Measurements from ENCODE around the gene SOD3.

SOD3 gene

DNA sequence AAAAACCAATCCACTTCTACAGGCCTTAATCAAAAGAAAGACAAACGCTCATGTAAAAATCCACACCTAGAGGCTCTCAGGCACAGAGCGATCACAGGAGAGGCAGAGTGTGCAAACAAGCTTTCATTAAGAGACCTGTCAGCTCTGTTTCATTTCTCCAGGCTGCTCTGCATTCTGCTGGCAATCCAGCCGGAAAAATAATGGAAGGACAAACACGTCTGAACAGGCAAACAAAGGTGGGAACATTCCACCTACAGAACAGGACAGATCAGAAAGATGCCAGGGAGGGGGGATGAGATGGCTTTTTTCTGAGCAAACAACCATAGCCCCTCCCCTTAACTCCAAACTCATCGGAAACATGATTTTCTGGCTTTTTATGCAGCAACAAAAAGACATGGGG, 9.7 kb downstream of the SOD3 start:
- TF ChIP-seq ZFP69B (tag by site-specific recombination; IDR thresholded peaks at IDR 0.05) (no peak), ZNF302 (tag by site-specific recombination; IDR thresholded peaks at IDR 0.05; ENCODE audit: low read depth) (no peak), ZNF214 (tag by site-specific recombination; IDR thresholded peaks at IDR 0.05; ENCODE audit: borderline replicate concordance) (no peak), HOXA7 (CRISPR knock-in tag; IDR thresholded peaks at IDR 0.05; ENCODE audit: borderline replicate concordance) (no peak), ZNF548 (tag by site-specific recombination; IDR thresholded peaks at IDR 0.05) (no peak), ZNF843 (tag by site-specific recombination; IDR thresholded peaks at IDR 0.05) (no peak), YY2 (tag by site-specific recombination; IDR thresholded peaks at IDR 0.05) (no peak), ZNF2 (tag by site-specific recombination; IDR thresholded peaks at IDR 0.05) (no peak)
- TF ChIP-seq, protein P1, sequence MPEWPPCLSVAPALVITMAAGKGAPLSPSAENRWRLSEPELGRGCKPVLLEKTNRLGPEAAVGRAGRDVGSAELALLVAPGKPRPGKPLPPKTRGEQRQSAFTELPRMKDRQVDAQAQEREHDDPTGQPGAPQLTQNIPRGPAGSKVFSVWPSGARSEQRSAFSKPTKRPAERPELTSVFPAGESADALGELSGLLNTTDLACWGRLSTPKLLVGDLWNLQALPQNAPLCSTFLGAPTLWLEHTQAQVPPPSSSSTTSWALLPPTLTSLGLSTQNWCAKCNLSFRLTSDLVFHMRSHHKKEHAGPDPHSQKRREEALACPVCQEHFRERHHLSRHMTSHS (tag by site-specific recombination; IDR thresholded peaks at IDR 0.05), result no peak
- TF ChIP-seq, protein P2, sequence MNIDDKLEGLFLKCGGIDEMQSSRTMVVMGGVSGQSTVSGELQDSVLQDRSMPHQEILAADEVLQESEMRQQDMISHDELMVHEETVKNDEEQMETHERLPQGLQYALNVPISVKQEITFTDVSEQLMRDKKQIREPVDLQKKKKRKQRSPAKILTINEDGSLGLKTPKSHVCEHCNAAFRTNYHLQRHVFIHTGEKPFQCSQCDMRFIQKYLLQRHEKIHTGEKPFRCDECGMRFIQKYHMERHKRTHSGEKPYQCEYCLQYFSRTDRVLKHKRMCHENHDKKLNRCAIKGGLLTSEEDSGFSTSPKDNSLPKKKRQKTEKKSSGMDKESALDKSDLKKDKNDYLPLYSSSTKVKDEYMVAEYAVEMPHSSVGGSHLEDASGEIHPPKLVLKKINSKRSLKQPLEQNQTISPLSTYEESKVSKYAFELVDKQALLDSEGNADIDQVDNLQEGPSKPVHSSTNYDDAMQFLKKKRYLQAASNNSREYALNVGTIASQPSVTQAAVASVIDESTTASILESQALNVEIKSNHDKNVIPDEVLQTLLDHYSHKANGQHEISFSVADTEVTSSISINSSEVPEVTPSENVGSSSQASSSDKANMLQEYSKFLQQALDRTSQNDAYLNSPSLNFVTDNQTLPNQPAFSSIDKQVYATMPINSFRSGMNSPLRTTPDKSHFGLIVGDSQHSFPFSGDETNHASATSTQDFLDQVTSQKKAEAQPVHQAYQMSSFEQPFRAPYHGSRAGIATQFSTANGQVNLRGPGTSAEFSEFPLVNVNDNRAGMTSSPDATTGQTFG (tag by site-specific recombination; IDR thresholded peaks at IDR 0.05; ENCODE audit: borderline replicate concordance), result no peak
- ChIA-PET CTCF (no interaction called here), POLR2A (no interaction called here)
- H3K27ac ChIP-seq (ENCODE audit: extremely low read depth, low read depth, low read length), result no peak overlapping the region
- H3K9me3 ChIP-seq (ENCODE audit: control insufficient read depth, insufficient read depth, low read depth, low read length), result no peaks in the 10 kb centered on the region
- no peaks in the 10 kb centered on the region for H3K36me3 ChIP-seq (ENCODE audit: control insufficient read depth in 2 of 2, insufficient read depth in 1 of 2, low read length in 2 of 2)
- no peaks in the 10 kb centered on the region for H3K4me1 ChIP-seq (ENCODE audit: control insufficient read depth, insufficient read depth, low read length)
- no peak overlapping the region for H3K4me3 ChIP-seq (ENCODE audit: low read depth, low read length)

DNA sequence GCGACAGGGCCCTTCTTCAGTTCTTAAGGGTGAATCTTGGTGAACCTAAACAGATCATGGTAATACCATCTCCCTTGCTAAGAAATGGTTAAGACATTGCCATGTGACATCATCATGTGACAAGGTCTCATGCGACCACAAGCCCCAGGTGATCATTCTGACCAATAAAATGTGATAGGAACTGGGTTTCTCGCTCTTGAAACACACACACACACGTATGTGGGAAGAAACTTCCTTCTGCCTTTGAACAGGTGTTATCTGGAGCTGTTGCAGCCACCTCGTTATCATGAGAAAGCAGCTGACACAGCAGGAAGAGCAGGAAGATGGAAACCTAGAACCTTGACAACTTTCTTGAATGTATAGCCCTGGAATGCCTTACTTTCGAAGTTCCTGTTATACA, 10.2 kb downstream of the SOD3 start:
- CTCF ChIA-PET, result no interaction called here
- TF ChIP-seq, protein P3, sequence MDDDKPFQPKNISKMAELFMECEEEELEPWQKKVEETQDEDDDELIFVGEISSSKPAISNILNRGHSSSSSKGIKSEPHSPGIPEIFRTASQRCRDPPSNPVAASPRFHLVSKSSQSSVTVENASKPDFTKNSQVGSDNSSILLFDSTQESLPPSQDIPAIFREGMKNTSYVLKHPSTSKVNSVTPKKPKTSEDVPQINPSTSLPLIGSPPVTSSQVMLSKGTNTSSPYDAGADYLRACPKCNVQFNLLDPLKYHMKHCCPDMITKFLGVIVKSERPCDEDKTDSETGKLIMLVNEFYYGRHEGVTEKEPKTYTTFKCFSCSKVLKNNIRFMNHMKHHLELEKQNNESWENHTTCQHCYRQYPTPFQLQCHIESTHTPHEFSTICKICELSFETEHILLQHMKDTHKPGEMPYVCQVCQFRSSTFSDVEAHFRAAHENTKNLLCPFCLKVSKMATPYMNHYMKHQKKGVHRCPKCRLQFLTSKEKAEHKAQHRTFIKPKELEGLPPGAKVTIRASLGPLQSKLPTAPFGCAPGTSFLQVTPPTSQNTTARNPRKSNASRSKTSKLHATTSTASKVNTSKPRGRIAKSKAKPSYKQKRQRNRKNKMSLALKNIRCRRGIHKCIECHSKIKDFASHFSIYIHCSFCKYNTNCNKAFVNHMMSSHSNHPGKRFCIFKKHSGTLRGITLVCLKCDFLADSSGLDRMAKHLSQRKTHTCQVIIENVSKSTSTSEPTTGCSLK (tag by site-specific recombination; IDR thresholded peaks at IDR 0.05), result no peak
- TF ChIP-seq ZNF394 (tag by site-specific recombination; IDR thresholded peaks at IDR 0.05; ENCODE audit: borderline replicate concordance) (no peak), ZNF433 (tag by site-specific recombination; IDR thresholded peaks at IDR 0.05; ENCODE audit: low read depth) (no peak), ZNF248 (tag by site-specific recombination; IDR thresholded peaks at IDR 0.05) (no peak), GLIS2 (tag by site-specific recombination; IDR thresholded peaks at IDR 0.05) (no peak), ZNF423 (tag by site-specific recombination; IDR thresholded peaks at IDR 0.05) (no peak), ZNF426 (tag by site-specific recombination; IDR thresholded peaks at IDR 0.05) (no peak)
- TF ChIP-seq, protein P4, sequence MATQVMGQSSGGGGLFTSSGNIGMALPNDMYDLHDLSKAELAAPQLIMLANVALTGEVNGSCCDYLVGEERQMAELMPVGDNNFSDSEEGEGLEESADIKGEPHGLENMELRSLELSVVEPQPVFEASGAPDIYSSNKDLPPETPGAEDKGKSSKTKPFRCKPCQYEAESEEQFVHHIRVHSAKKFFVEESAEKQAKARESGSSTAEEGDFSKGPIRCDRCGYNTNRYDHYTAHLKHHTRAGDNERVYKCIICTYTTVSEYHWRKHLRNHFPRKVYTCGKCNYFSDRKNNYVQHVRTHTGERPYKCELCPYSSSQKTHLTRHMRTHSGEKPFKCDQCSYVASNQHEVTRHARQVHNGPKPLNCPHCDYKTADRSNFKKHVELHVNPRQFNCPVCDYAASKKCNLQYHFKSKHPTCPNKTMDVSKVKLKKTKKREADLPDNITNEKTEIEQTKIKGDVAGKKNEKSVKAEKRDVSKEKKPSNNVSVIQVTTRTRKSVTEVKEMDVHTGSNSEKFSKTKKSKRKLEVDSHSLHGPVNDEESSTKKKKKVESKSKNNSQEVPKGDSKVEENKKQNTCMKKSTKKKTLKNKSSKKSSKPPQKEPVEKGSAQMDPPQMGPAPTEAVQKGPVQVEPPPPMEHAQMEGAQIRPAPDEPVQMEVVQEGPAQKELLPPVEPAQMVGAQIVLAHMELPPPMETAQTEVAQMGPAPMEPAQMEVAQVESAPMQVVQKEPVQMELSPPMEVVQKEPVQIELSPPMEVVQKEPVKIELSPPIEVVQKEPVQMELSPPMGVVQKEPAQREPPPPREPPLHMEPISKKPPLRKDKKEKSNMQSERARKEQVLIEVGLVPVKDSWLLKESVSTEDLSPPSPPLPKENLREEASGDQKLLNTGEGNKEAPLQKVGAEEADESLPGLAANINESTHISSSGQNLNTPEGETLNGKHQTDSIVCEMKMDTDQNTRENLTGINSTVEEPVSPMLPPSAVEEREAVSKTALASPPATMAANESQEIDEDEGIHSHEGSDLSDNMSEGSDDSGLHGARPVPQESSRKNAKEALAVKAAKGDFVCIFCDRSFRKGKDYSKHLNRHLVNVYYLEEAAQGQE (tag by site-specific recombination; IDR thresholded peaks at IDR 0.05), result no peak
- TF ChIP-seq, protein P5, sequence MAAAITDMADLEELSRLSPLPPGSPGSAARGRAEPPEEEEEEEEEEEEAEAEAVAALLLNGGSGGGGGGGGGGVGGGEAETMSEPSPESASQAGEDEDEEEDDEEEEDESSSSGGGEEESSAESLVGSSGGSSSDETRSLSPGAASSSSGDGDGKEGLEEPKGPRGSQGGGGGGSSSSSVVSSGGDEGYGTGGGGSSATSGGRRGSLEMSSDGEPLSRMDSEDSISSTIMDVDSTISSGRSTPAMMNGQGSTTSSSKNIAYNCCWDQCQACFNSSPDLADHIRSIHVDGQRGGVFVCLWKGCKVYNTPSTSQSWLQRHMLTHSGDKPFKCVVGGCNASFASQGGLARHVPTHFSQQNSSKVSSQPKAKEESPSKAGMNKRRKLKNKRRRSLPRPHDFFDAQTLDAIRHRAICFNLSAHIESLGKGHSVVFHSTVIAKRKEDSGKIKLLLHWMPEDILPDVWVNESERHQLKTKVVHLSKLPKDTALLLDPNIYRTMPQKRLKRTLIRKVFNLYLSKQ (tag by site-specific recombination; IDR thresholded peaks at IDR 0.05; ENCODE audit: borderline replicate concordance), result no peak
- TF ChIP-seq, protein P6, sequence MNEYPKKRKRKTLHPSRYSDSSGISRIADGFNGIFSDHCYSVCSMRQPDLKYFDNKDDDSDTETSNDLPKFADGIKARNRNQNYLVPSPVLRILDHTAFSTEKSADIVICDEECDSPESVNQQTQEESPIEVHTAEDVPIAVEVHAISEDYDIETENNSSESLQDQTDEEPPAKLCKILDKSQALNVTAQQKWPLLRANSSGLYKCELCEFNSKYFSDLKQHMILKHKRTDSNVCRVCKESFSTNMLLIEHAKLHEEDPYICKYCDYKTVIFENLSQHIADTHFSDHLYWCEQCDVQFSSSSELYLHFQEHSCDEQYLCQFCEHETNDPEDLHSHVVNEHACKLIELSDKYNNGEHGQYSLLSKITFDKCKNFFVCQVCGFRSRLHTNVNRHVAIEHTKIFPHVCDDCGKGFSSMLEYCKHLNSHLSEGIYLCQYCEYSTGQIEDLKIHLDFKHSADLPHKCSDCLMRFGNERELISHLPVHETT (tag by site-specific recombination; IDR thresholded peaks at IDR 0.05), result no peak
- Histone ChIP-seq H3K36me3 (ENCODE audit: control insufficient read depth in 2 of 2, insufficient read depth in 1 of 2, low read length in 2 of 2) (no peaks in the 10 kb centered on the region), H3K4me3 (ENCODE audit: low read depth, low read length) (no peak overlapping the region), H3K4me1 (ENCODE audit: control insufficient read depth, insufficient read depth, low read length) (no peaks in the 10 kb centered on the region), H3K9me3 (ENCODE audit: control insufficient read depth, insufficient read depth, low read depth, low read length) (no peaks in the 10 kb centered on the region), H3K27ac (ENCODE audit: extremely low read depth, low read depth, low read length) (no peak overlapping the region)
- POLR2A ChIA-PET, result no interaction called here

All from HEK293 (cell line).